AG09319 (cell line): Measurements from ENCODE around the gene CHI3L2.

Source experiments
- DNase-seq: peaks from one replicate; pipeline ENCODE4 v3.0.0-alpha.2; 2010; ENCODE audit warnings: low read depth; ENCODE audit errors: extremely low read depth
- TF ChIP-seq, protein P1 (sequence below): IDR thresholded peaks from 2 replicates; pipeline ENCODE4 v1.5.1; 2011; ENCODE audit warnings: low read depth, mild to moderate bottlenecking, inconsistent platforms, low read length, moderate library complexity

Gene CHI3L2, protein sequence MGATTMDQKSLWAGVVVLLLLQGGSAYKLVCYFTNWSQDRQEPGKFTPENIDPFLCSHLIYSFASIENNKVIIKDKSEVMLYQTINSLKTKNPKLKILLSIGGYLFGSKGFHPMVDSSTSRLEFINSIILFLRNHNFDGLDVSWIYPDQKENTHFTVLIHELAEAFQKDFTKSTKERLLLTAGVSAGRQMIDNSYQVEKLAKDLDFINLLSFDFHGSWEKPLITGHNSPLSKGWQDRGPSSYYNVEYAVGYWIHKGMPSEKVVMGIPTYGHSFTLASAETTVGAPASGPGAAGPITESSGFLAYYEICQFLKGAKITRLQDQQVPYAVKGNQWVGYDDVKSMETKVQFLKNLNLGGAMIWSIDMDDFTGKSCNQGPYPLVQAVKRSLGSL

GRCh38 chr1:111227434-111227833 is at the start of gene CHI3L2:
Gene CHI3L2 (plus strand): TSS chr1:111227713. CDS start chr1:111227730, 17 bp downstream.
- DNase-seq, result no peak
- TF ChIP-seq, protein P1, sequence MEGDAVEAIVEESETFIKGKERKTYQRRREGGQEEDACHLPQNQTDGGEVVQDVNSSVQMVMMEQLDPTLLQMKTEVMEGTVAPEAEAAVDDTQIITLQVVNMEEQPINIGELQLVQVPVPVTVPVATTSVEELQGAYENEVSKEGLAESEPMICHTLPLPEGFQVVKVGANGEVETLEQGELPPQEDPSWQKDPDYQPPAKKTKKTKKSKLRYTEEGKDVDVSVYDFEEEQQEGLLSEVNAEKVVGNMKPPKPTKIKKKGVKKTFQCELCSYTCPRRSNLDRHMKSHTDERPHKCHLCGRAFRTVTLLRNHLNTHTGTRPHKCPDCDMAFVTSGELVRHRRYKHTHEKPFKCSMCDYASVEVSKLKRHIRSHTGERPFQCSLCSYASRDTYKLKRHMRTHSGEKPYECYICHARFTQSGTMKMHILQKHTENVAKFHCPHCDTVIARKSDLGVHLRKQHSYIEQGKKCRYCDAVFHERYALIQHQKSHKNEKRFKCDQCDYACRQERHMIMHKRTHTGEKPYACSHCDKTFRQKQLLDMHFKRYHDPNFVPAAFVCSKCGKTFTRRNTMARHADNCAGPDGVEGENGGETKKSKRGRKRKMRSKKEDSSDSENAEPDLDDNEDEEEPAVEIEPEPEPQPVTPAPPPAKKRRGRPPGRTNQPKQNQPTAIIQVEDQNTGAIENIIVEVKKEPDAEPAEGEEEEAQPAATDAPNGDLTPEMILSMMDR, result no peak

DNA sequence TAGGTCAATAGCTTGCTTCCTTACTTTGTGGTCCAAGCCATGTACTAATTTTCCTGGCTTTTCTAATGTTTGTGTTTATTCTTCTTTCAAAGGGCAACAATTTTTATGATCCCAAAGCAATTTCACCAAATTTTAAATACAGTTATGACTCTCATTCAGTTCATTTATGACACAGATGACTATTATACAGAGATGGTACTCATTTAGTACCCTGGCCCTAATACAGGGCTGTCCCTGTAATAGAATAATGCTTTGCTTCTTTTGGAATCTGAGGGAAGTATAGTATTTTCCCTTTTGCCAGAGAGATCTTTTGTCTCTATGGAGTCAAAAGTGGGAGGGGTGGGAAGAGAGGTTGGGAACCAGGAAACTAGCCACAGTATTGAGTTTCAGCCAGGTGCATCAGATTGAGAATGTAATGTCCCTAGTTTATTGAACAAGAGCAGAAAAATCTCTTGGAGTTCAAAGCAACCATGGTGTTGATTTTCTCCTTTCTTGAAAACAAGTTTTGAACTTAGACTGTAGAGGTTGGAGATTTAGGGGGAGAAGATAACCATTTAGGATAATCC is 47.5 kb upstream of the CHI3L2 start:
- TF ChIP-seq, protein P1, result no peak
- DNase-seq, result no peak

- TF ChIP-seq, protein P1, result no peak
- DNase-seq, result no peak
Observed at GRCh38 chr1:111182052-111182451, 45.5 kb upstream of the CHI3L2 start.

DNA sequence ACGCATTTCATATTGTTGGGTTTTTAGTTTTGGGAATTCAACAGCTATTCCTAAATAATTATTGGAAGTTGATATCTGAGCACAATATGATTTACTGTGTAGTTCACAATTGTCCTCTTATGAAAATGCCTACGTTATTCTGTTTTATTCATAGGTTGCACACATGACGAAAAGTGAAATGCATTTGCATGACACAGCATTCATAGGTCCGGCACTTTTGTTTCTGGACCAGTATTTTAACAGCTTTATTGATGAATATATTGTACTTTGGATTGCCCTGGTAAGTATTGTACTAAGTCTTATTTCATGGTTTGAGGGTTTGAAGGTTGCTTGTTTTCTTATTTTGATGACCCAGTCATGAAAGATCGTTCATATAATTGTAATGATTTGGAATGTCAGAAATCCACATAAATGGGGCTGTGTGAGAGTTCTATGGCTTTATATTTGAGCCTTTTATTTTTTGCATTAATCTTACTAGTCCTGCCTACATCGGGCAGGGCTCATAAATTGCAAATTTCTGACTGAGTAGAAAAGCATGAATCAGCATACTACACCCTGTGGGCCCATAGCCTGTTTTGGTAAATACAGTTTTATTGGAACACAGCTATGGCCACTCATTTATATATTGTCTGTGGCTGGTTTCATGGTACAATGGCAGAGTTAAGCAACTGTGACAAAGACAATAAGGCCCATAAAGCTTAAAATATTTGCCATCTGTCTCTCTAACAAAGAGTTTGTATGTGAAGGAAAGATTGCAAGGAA is 44.0 kb upstream of the CHI3L2 start:
- TF ChIP-seq, protein P1, result no peak
- no peak for DNase-seq

- TF ChIP-seq, protein P1, result no peak
- no peak for DNase-seq
Observed at GRCh38 chr1:111184663-111185062, 42.9 kb upstream of the CHI3L2 start.

DNA sequence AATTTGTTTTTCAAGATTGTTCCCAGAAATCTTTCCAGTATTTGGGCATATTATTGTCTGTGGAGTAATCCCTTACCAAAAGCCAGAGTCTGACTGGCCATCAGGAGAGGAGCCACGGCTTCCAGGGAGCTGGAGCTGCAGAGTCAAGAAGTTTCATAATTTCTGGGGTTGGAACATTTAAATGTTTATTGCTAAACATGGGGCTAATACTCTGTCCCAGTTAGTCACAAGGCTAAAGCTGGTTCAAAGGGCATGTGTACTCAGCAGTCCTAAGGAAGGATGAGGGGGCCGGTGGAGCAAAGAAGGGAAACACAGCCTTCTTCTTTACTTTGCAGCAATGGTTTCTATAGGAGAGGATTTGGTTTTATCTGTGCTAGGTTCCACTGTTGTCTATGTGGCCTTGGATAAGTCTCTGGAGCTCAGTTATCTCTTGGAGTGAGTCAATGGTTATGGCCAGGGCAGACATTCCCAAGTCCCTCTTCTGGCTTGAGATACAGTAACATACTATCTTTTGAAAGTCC is 36.5 kb upstream of the CHI3L2 start:
- TF ChIP-seq, protein P1, result no peak
- DNase-seq, result peak; percentile 41

DNA sequence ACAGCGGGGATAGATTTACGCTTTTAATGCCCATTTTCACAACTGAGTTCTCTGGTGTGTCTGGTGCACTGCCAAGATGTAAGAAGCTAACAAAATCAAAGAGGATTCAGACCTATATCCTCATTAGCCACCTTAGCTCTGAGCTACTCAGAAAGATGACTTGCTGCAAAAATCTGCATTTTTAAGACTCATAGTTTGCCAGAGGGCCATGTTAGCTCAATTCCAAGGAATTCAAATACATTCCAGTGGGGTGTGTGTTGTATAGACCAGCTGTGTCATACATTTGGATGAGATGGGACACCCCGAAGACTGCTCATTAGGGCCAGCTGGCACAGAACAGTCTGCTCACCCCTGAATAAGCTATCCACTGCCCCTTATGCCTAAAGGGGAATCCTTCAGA is 36.0 kb upstream of the CHI3L2 start:
- peak; percentile 19 for DNase-seq
- TF ChIP-seq, protein P1, result no peak
